ENCODE data around the gene ESRRG. TPM values are rescaled to one million over a fixed set of nuclear protein-coding genes. Genes with fewer than 3 reads are reported as not detected.

The ESRRG gene
- total RNA-seq, 2 donors from 2014 or later: 5.1 to 6.7 TPM

DNA sequence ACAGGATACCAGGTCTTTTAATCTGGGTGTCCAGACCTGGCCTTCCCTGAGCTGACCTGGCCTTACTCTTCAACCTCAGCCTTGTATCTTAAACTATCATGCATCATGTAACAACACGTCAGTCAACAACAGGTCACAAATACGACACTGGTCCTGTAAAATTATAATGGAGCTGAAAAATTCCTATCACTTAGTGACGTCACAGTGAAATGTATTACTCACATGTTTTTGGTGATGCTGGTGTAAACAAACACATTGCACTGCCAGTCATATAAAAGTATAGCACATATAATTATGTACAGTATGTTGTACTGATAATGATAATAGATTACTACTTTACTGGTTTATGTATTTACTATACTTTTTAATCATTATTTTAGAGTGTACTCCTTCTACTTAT lies 31.5 kb downstream of the ESRRG start:
- Mint-ChIP-seq H3K4me3 (no peak overlapping the region), H3K27ac (no peak overlapping the region), H3K36me3 (ENCODE audit: low read depth) (no peaks in the 10 kb centered on the region), H3K9me3 (no peaks in the 10 kb centered on the region), H3K4me1 (peaks cover 29% of the 10 kb centered on the region), H3K27me3 (ENCODE audit: insufficient read depth) (no peaks in the 10 kb centered on the region)
- DNase-seq: no peak
- Histone ChIP-seq H3K36me3 (ENCODE audit: control insufficient read depth, insufficient read depth, low read length) (no peaks in the 10 kb centered on the region), H3K4me3 (ENCODE audit: low read length) (no peak overlapping the region), H3K4me1 (ENCODE audit: control insufficient read depth, insufficient read depth, low read length) (peaks cover 6% of the 10 kb centered on the region), H3K9ac (ENCODE audit: extremely low read depth, low read length, poor library complexity, severe bottlenecking) (no peak overlapping the region), H3K9me3 (ENCODE audit: control insufficient read depth, low read length) (no peaks in the 10 kb centered on the region), H3K27me3 (ENCODE audit: control insufficient read depth, insufficient read depth, low read length, poor library complexity, severe bottlenecking) (no peaks in the 10 kb centered on the region), H3K27ac (ENCODE audit: low read depth, low read length) (no peak overlapping the region)
- 89% methylated on average over 3 of the region's 3 CpGs; no CpG with 5 or more reads in 1 of the 2 experiments for WGBS, 2 experiments (ENCODE audit: insufficient coverage in 1 of 2, insufficient read length in 1 of 2)
- TF ChIP-seq, protein P1, sequence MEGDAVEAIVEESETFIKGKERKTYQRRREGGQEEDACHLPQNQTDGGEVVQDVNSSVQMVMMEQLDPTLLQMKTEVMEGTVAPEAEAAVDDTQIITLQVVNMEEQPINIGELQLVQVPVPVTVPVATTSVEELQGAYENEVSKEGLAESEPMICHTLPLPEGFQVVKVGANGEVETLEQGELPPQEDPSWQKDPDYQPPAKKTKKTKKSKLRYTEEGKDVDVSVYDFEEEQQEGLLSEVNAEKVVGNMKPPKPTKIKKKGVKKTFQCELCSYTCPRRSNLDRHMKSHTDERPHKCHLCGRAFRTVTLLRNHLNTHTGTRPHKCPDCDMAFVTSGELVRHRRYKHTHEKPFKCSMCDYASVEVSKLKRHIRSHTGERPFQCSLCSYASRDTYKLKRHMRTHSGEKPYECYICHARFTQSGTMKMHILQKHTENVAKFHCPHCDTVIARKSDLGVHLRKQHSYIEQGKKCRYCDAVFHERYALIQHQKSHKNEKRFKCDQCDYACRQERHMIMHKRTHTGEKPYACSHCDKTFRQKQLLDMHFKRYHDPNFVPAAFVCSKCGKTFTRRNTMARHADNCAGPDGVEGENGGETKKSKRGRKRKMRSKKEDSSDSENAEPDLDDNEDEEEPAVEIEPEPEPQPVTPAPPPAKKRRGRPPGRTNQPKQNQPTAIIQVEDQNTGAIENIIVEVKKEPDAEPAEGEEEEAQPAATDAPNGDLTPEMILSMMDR (conservative IDR thresholded peaks at IDR 0.05): no peak

DNA sequence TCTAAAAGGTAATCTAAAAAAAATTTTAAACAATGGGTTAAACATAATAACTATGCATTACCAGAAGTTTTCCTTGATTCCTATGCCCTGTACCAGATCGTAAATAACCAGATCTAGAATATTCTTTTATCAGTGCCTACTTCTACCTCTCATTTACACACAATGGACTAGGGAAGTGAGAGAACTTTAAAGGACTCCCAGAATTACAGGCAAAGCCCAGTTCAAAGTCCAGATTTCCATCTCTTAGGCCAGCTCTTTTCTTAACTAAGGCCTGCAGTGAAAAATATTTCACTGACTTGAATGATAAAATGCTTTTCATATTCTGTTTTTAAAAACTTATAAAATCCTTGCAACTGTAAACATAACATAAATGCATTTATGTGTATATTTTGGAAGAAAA lies 32.6 kb downstream of the ESRRG start:
- no peaks in the 10 kb centered on the region for H3K27me3 Mint-ChIP-seq (ENCODE audit: insufficient read depth)
- peaks cover 38% of the 10 kb centered on the region for H3K4me1 Mint-ChIP-seq
- Histone ChIP-seq H3K4me1 (ENCODE audit: control insufficient read depth, insufficient read depth, low read length) (peaks cover 6% of the 10 kb centered on the region), H3K36me3 (ENCODE audit: control insufficient read depth, insufficient read depth, low read length) (no peaks in the 10 kb centered on the region), H3K27ac (ENCODE audit: low read depth, low read length) (no peak overlapping the region), H3K9me3 (ENCODE audit: control insufficient read depth, low read length) (no peaks in the 10 kb centered on the region), H3K4me3 (ENCODE audit: low read length) (no peak overlapping the region), H3K27me3 (ENCODE audit: control insufficient read depth, insufficient read depth, low read length, poor library complexity, severe bottlenecking) (no peaks in the 10 kb centered on the region), H3K9ac (ENCODE audit: extremely low read depth, low read length, poor library complexity, severe bottlenecking) (no peak overlapping the region)
- H3K36me3 Mint-ChIP-seq (ENCODE audit: low read depth): no peaks in the 10 kb centered on the region
- no peaks in the 10 kb centered on the region for H3K9me3 Mint-ChIP-seq
- no peak overlapping the region for H3K27ac Mint-ChIP-seq
- 94% methylated on average over 1 of the region's 1 CpG; no CpG with 5 or more reads in 1 of the 2 experiments for WGBS, 2 experiments (ENCODE audit: insufficient coverage in 1 of 2, insufficient read length in 1 of 2)
- no peak for DNase-seq
- TF ChIP-seq, protein P1 (conservative IDR thresholded peaks at IDR 0.05): no peak
- H3K4me3 Mint-ChIP-seq: no peak overlapping the region

DNA sequence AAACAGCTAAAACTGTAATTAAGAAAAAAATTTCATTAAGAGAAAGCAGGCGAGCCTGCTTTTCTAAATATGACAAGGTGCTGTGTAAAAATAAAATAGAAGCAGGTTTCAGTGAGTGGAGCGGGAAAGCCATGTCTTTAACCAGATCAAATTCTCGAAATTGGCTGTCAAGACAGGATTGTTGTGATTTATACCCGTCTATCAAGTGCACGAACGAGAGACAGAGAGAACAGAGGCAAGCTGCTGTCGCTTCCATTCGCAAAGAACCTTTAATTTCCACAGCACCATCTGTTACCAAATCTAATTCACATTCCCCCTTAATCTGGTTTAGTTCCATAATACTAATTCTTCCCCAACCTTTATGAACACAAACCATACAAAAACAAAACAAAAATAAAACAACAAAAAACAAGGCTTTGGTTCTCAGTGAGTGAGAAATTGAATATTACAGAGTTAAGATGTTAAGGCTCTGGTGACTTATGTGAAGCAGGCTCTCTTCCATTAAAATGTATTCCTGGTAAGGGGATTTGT lies 35.0 kb downstream of the ESRRG start:
- peaks cover 6% of the 10 kb centered on the region for H3K4me1 ChIP-seq (ENCODE audit: control insufficient read depth, insufficient read depth, low read length)
- H3K4me3 ChIP-seq (ENCODE audit: low read length): no peak overlapping the region
- Mint-ChIP-seq H3K9me3 (no peaks in the 10 kb centered on the region), H3K36me3 (ENCODE audit: low read depth) (no peaks in the 10 kb centered on the region), H3K27me3 (ENCODE audit: insufficient read depth) (no peaks in the 10 kb centered on the region), H3K4me3 (no peak overlapping the region), H3K27ac (no peak overlapping the region), H3K4me1 (peaks cover 42% of the 10 kb centered on the region)
- H3K36me3 ChIP-seq (ENCODE audit: control insufficient read depth, insufficient read depth, low read length): no peaks in the 10 kb centered on the region
- no peaks in the 10 kb centered on the region for H3K27me3 ChIP-seq (ENCODE audit: control insufficient read depth, insufficient read depth, low read length, poor library complexity, severe bottlenecking)
- H3K27ac ChIP-seq (ENCODE audit: low read depth, low read length): no peak overlapping the region
- TF ChIP-seq, protein P1 (conservative IDR thresholded peaks at IDR 0.05): no peak
- H3K9ac ChIP-seq (ENCODE audit: extremely low read depth, low read length, poor library complexity, severe bottlenecking): no peak overlapping the region
- DNase-seq: no peak
- H3K9me3 ChIP-seq (ENCODE audit: control insufficient read depth, low read length): no peaks in the 10 kb centered on the region
- 85 to 86% methylated on average over 6 to 8 of the region's 8 CpGs for WGBS, 2 experiments (ENCODE audit: insufficient coverage in 1 of 2, insufficient read length in 1 of 2)

Data from endodermal cell (in vitro differentiated cells).